GM12865 (cell line): ENCODE measurements around the gene RPL18.
"Not testable (repeated sequence)": the region's sequence is repeated elsewhere in the genome, so short reads cannot be mapped to it uniquely, and the experiment has no call there.

ENCODE experiments used
- DNase-seq: peaks from one replicate; pipeline ENCODE4 v3.0.0; 2010; ENCODE audit warnings: low read depth
- H3K4me3 ChIP-seq: 2 replicates; pipeline ENCODE4 v1.5.1; 2011; ENCODE audit warnings: mild to moderate bottlenecking, low read depth, low read length, control low read depth
- CTCF ChIP-seq: IDR thresholded peaks from 2 replicates; pipeline ENCODE4 v1.5.1; 2011; ENCODE audit warnings: low read length, control low read depth, low read depth, inconsistent platforms; ENCODE audit not compliant: insufficient read depth; ENCODE audit errors: missing control alignments

Gene RPL18

GRCh38 chr19:48660852-48661710, 42.1 kb upstream of the RPL18 start:
- peak overlapping the region; percentile 28 for H3K4me3 ChIP-seq

GRCh38 chr19:48659768-48660167, 40.8 kb upstream of the RPL18 start:
- TF ChIP-seq CTCF = no peak
- DNase-seq = peak; percentile 60
- no peak overlapping the region for H3K4me3 ChIP-seq

More at GRCh38 chr19:48660852-48661710, 42.1 kb upstream of the RPL18 start:
- TF ChIP-seq CTCF = no peak
- peak; percentile 94 for DNase-seq

- no peak for TF ChIP-seq CTCF
- H3K4me3 ChIP-seq = no peak overlapping the region
- no peak for DNase-seq
Measured at GRCh38 chr19:48658483-48658882, 39.5 kb upstream of the RPL18 start.

DNA sequence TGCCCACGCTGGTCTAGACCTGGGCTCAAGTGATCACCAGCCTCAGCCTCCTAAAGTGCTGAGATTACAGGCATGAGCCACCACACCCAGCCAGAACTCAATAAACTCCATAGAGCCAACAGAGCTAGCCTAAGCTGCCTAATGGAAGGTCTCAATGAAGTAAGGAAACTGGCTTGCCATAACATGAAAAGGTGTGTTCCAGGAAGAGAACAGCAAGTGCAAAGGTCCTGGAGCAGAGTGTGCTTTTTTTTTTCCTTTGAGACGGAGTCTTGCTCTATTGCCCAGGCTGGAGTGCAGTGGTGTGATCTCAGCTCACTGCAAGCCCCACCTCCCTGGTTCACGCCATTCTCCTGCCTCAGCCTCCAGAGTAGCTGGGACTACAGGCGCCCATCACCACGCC, 38.9 kb upstream of the RPL18 start:
- DNase-seq, H3K4me3 ChIP-seq: not testable (repeated sequence)

DNA sequence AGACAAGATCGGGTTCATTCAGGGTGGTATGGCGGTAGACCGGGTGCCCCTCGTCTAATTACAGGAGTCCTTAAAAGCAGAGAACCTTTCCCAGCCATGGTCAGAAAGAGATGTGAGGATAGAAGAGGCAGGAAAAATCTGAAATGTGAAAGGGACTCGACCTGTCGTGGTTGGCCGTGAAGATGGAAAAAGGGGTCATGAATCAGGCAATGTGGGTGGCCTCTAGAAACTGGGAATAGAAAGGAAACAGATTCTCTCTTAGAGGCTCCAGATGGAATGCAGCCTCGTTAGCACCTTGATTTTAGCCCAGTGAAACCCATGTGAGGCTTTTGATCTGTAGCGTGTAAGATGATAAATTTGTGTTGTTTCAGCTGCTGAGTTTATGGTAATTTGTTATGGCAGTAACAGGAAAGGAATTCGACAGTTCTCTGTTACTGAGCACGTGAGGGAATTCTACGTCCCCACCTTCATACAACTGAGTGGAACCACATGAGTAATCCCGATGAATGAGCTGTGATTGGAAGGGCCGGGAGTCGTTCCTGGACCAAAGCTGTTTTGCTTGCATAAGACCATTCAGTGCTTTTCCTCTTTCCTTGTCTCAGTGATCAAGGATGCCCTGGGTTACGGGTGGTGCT, 38.0 kb upstream of the RPL18 start:
- no peak for DNase-seq
- no peak for TF ChIP-seq CTCF
- no peak overlapping the region for H3K4me3 ChIP-seq

DNA sequence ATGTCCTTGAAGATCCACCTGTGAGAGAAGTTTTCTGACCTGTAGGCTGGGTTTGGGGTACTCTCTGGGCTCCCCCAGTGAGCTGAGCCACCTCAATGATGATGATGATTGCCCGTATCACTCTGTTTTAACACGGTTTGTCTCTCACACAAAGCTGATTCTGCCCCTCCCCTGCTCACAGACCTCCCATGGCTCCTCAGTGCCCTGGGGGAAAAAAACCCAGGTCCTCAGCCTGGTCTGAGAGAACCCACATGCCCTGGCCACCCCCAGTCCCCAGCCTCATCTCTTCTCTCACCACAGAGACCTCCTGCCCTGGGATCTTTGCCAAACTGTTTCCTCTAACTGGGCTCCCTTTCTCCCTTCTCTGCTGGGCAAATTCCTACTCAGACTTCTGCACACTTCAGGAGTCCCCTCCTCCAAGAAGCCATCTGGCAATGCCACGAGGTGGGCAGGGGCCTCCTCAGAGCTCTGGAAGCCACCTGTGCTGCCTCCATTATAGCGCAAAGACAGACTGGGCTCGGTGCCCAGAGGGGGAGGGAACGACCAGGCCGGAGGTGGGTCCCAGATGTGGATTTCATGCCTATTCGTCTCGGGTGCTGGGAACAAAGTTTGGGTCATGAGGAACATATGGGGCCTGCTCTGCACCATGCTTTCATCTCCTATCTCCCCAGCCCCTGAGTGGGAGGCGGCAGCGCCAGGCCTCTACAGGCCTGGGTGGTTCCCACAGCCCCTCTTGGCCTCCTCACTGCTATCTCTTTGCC, 35.5 kb upstream of the RPL18 start:
- no peak overlapping the region for H3K4me3 ChIP-seq
- TF ChIP-seq CTCF = no peak
- DNase-seq = no peak

DNA sequence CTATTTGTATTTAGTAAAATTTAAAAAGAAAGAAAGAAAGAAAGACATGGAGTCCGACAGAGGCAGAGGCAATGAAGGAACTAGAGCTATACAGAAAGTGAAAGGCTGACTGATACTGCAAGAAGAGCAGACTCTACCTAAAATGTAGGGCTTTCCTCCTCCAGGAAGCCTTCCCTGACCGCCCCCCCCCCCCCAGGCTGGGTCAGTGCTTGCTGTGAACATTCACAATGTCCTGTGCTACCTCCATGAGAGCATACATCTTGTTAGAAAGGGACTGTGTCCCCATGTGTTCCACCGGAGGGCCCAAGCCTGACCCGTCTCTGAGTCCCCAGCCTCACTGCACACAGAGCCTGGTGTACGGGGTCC, 32.7 kb upstream of the RPL18 start:
- H3K4me3 ChIP-seq = no peak overlapping the region

More for the DNA sequence above, 32.7 kb upstream of the RPL18 start:
- TF ChIP-seq CTCF = no peak
- DNase-seq = no peak
